ENCODE measurements around the gene OR2H1.

Gene OR2H1

GRCh38 chr6:29486577-29486976 lies 29.6 kb downstream of the OR2H1 start:
- no peak for DNase-seq

- no peak for DNase-seq
Measured at GRCh38 chr6:29487131-29487530, 30.2 kb downstream of the OR2H1 start.

GRCh38 chr6:29487660-29488059 lies 30.7 kb downstream of the OR2H1 start, which contains the start of gene MAS1L:
Gene MAS1L, minus strand, starts transcription at chr6:29487956. Its CDS starts 54 bp downstream, at chr6:29487902.
- no peak for DNase-seq

- DNase-seq: no peak
Measured at GRCh38 chr6:29488874-29489273, 31.9 kb downstream of the OR2H1 start.

- DNase-seq: no peak
Measured at GRCh38 chr6:29489286-29489685, 32.3 kb downstream of the OR2H1 start.

- no peak for DNase-seq
Measured at GRCh38 chr6:29490055-29490454, 33.1 kb downstream of the OR2H1 start.

GRCh38 chr6:29490552-29490951 lies 33.6 kb downstream of the OR2H1 start:
- no peak for DNase-seq

GRCh38 chr6:29491574-29491973 lies 34.6 kb downstream of the OR2H1 start:
- no peak for DNase-seq

GRCh38 chr6:29493261-29493660 lies 36.3 kb downstream of the OR2H1 start:
- DNase-seq: no peak

GRCh38 chr6:29494131-29494530 lies 37.2 kb downstream of the OR2H1 start:
- DNase-seq: no peak

- no peak for DNase-seq
Measured at GRCh38 chr6:29495571-29495970, 38.6 kb downstream of the OR2H1 start.

- DNase-seq: no peak
Measured at GRCh38 chr6:29496961-29497360, 40.0 kb downstream of the OR2H1 start.

- no peak for DNase-seq
Measured at GRCh38 chr6:29499704-29500103, 42.7 kb downstream of the OR2H1 start.

- DNase-seq: no peak
Measured at GRCh38 chr6:29500594-29500993, 43.6 kb downstream of the OR2H1 start.

- DNase-seq: no peak
Measured at GRCh38 chr6:29501106-29501505, 44.2 kb downstream of the OR2H1 start.

- no peak for DNase-seq
Measured at GRCh38 chr6:29502181-29502580, 45.2 kb downstream of the OR2H1 start.

- no peak for DNase-seq
Measured at GRCh38 chr6:29502597-29502996, 45.6 kb downstream of the OR2H1 start.

GRCh38 chr6:29504961-29505360 lies 48.0 kb downstream of the OR2H1 start:
- no peak for DNase-seq

GRCh38 chr6:29505808-29506207 lies 48.9 kb downstream of the OR2H1 start:
- no peak for DNase-seq

GRCh38 chr6:29506446-29507067 lies 49.6 kb downstream of the OR2H1 start:
- no peak for DNase-seq

GRCh38 chr6:29507319-29507718 lies 50.4 kb downstream of the OR2H1 start:
- no peak for DNase-seq

- no peak for DNase-seq
Measured at GRCh38 chr6:29509239-29509638, 52.3 kb downstream of the OR2H1 start.

GRCh38 chr6:29509711-29510110 lies 52.8 kb downstream of the OR2H1 start:
- DNase-seq: no peak

- DNase-seq: no peak
Measured at GRCh38 chr6:29510202-29510601, 53.2 kb downstream of the OR2H1 start.

- DNase-seq: no peak
Measured at GRCh38 chr6:29510746-29511300, 53.9 kb downstream of the OR2H1 start.
